HEK293 (cell line): Measurements from ENCODE around the gene RAB3C.

Source experiments
- CTCF ChIA-PET: fragments of 350-600 bp; formaldehyde crosslinking; extraction: SDS; loops from one replicate; lab custom pipeline; 2021; ENCODE audit warnings: antibody characterized with exemption; lab: Yijun Ruan, JAX
- POLR2A ChIA-PET: fragments of 300-600 bp; formaldehyde crosslinking; extraction: SDS; loops from one replicate; lab custom pipeline; 2020; ENCODE audit warnings: antibody characterized with exemption, inconsistent platforms; lab: Yijun Ruan, JAX
- H3K27ac ChIP-seq: fragments of 200-500 bp; sonication (Bioruptor generic); 2 replicates; pipeline ENCODE4 v1.5.1; 2014; ENCODE audit warnings: low read depth, low read length, control low read depth, inconsistent platforms; ENCODE audit errors: extremely low read depth
- H3K36me3 ChIP-seq, 2 experiments: fragments of 200-500 bp in 1 of 2; sonication (Bioruptor generic) in 1 of 2; 1 replicate in 1 of 2; 2 replicates in 1 of 2; pipeline ENCODE4 v1.5.1; 2014 to 2017; ENCODE audit warnings: inconsistent platforms in 2 of 2, low read length in 2 of 2; ENCODE audit not compliant: control insufficient read depth in 2 of 2, insufficient read depth in 1 of 2
- H3K4me1 ChIP-seq: fragments of 200-500 bp; sonication (Bioruptor generic); 2 replicates; pipeline ENCODE4 v1.5.1; 2014; ENCODE audit warnings: mild to moderate bottlenecking, low read length, inconsistent platforms; ENCODE audit not compliant: control insufficient read depth, insufficient read depth
- H3K4me3 ChIP-seq: 2 replicates; pipeline ENCODE4 v1.5.1; 2011; ENCODE audit warnings: low read depth, mild to moderate bottlenecking, control low read depth, low read length, moderate library complexity
- H3K9me3 ChIP-seq: fragments of 200-500 bp; sonication (Bioruptor generic); 2 replicates; pipeline ENCODE4 v1.5.1; 2014; ENCODE audit warnings: low read depth, low read length, inconsistent platforms; ENCODE audit not compliant: control insufficient read depth, insufficient read depth
- GLIS1 ChIP-seq: fragments of 450-650 bp; formaldehyde crosslinking; IDR thresholded peaks from 2 replicates; pipeline ENCODE4 v1.5.1; 2016; ENCODE audit warnings: missing biosample characterization, missing genetic modification characterization
- MYNN ChIP-seq: fragments of 450-650 bp; formaldehyde crosslinking; IDR thresholded peaks from 2 replicates; pipeline ENCODE4 v1.5.1; 2016; ENCODE audit warnings: missing biosample characterization, missing genetic modification characterization, borderline replicate concordance
- MZF1 ChIP-seq: fragments of 450-650 bp; formaldehyde crosslinking; IDR thresholded peaks from 2 replicates; pipeline ENCODE4 v1.5.1; 2017; ENCODE audit warnings: missing biosample characterization, missing genetic modification characterization, borderline replicate concordance
- SALL2 ChIP-seq: fragments of 450-650 bp; formaldehyde crosslinking; IDR thresholded peaks from 2 replicates; pipeline ENCODE4 v1.5.0; 2017; ENCODE audit warnings: missing biosample characterization, mild to moderate bottlenecking, missing genetic modification characterization, borderline replicate concordance
- SCRT2 ChIP-seq: fragments of 450-650 bp; formaldehyde crosslinking; IDR thresholded peaks from 2 replicates; pipeline ENCODE4 v1.5.1; 2016; ENCODE audit warnings: missing biosample characterization, missing genetic modification characterization
- ZBTB21 ChIP-seq: fragments of 450-650 bp; formaldehyde crosslinking; IDR thresholded peaks from 2 replicates; pipeline ENCODE4 v1.5.1; 2017; ENCODE audit warnings: missing biosample characterization, missing genetic modification characterization
- ZBTB48 ChIP-seq: fragments of 450-650 bp; formaldehyde crosslinking; IDR thresholded peaks from 2 replicates; pipeline ENCODE4 v1.5.1; 2016; ENCODE audit warnings: missing biosample characterization, missing genetic modification characterization
- ZBTB7A ChIP-seq: fragments of 450-650 bp; formaldehyde crosslinking; IDR thresholded peaks from 2 replicates; pipeline ENCODE4 v1.5.1; 2016; ENCODE audit warnings: low read depth, missing biosample characterization, missing genetic modification characterization
- ZFP3 ChIP-seq: fragments of 450-650 bp; formaldehyde crosslinking; IDR thresholded peaks from 2 replicates; pipeline ENCODE4 v1.5.1; 2016; ENCODE audit warnings: low read depth, missing biosample characterization, missing genetic modification characterization
- ZNF174 ChIP-seq: fragments of 450-650 bp; formaldehyde crosslinking; IDR thresholded peaks from 2 replicates; pipeline ENCODE4 v1.5.0; 2017; ENCODE audit warnings: missing biosample characterization, mild to moderate bottlenecking, missing genetic modification characterization
- ZNF202 ChIP-seq: fragments of 450-650 bp; formaldehyde crosslinking; IDR thresholded peaks from 2 replicates; pipeline ENCODE4 v1.5.1; 2016; ENCODE audit warnings: missing biosample characterization, missing genetic modification characterization, borderline replicate concordance
- ZNF23 ChIP-seq: fragments of 450-650 bp; formaldehyde crosslinking; IDR thresholded peaks from 2 replicates; pipeline ENCODE4 v1.5.1; 2016; ENCODE audit warnings: missing biosample characterization, missing genetic modification characterization, borderline replicate concordance
- ZNF350 ChIP-seq: fragments of 450-650 bp; formaldehyde crosslinking; IDR thresholded peaks from 2 replicates; pipeline ENCODE4 v1.5.0; 2017; ENCODE audit warnings: missing biosample characterization, mild to moderate bottlenecking, missing genetic modification characterization
- ZNF548 ChIP-seq: fragments of 450-650 bp; formaldehyde crosslinking; IDR thresholded peaks from 2 replicates; pipeline ENCODE4 v1.5.1; 2016; ENCODE audit warnings: missing biosample characterization, missing genetic modification characterization
- ZNF549 ChIP-seq: fragments of 450-650 bp; IDR thresholded peaks from 2 replicates; pipeline ENCODE4 v1.5.1; 2018; ENCODE audit warnings: missing biosample characterization, missing genetic modification characterization, mild to moderate bottlenecking, inconsistent platforms, moderate library complexity
- ZNF677 ChIP-seq: fragments of 450-650 bp; IDR thresholded peaks from 2 replicates; pipeline ENCODE4 v1.5.0; 2018; ENCODE audit warnings: missing biosample characterization, mild to moderate bottlenecking, missing genetic modification characterization, moderate library complexity
- ZNF707 ChIP-seq: fragments of 450-650 bp; formaldehyde crosslinking; IDR thresholded peaks from 2 replicates; pipeline ENCODE4 v1.5.1; 2016; ENCODE audit warnings: missing biosample characterization, missing genetic modification characterization
- ZNF791 ChIP-seq: fragments of 450-650 bp; formaldehyde crosslinking; IDR thresholded peaks from 2 replicates; pipeline ENCODE4 v1.5.1; 2016; ENCODE audit warnings: missing biosample characterization, missing genetic modification characterization
- TF ChIP-seq, protein P1 (sequence below): fragments of 450-650 bp; IDR thresholded peaks from 2 replicates; pipeline ENCODE4 v1.5.1; 2018; ENCODE audit warnings: missing biosample characterization, missing genetic modification characterization
- TF ChIP-seq, protein P2 (sequence below): fragments of 450-650 bp; formaldehyde crosslinking; IDR thresholded peaks from 2 replicates; pipeline ENCODE4 v1.5.1; 2016; ENCODE audit warnings: missing biosample characterization, missing genetic modification characterization
- TF ChIP-seq, protein P3 (sequence below): fragments of 450-650 bp; formaldehyde crosslinking; IDR thresholded peaks from 2 replicates; pipeline ENCODE4 v1.5.1; 2016; ENCODE audit warnings: missing biosample characterization, missing genetic modification characterization, borderline replicate concordance
- TF ChIP-seq, protein P4 (sequence below): fragments of 450-650 bp; formaldehyde crosslinking; IDR thresholded peaks from 2 replicates; pipeline ENCODE4; 2016; ENCODE audit warnings: missing biosample characterization, missing genetic modification characterization
- TF ChIP-seq, protein P5 (sequence below): fragments of 450-650 bp; formaldehyde crosslinking; IDR thresholded peaks from 2 replicates; pipeline ENCODE4 v1.5.1; 2016; ENCODE audit warnings: missing biosample characterization, missing genetic modification characterization
- TF ChIP-seq, protein P6 (sequence below): fragments of 450-650 bp; formaldehyde crosslinking; IDR thresholded peaks from 2 replicates; pipeline ENCODE4 v1.5.1; 2016; ENCODE audit warnings: missing biosample characterization, missing genetic modification characterization

Gene RAB3C

DNA sequence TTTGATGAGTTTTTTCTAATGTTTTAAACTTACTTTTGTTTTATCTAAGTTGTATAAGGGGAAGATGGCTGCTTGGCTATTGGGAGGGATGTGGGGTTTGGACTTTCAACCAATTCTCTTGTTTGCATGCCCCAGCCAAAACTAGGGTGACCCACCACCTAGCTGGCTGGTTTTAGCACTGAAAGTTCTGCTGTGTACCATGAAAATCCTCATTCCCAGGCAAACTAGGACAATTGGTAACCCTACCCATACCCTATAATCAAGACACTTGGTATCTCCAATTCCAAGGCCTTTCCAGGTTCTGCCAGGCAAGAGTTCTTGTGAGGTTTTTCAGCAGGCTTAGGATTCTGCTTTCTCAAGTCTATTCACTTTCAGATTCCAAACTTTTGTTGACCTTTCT, 13.1 kb downstream of the RAB3C start:
- no peaks in the 10 kb centered on the region for H3K36me3 ChIP-seq
- ChIA-PET POLR2A (no interaction called here), CTCF (no interaction called here)
- H3K9me3 ChIP-seq, result no peaks in the 10 kb centered on the region
- H3K4me1 ChIP-seq, result no peaks in the 10 kb centered on the region
- no peak overlapping the region for H3K27ac ChIP-seq
- H3K4me3 ChIP-seq, result no peak overlapping the region
- no peak for TF ChIP-seq ZNF707 (tag by site-specific recombination)
- TF ChIP-seq ZNF350 (tag by site-specific recombination), result no peak
- no peak for TF ChIP-seq ZNF791 (tag by site-specific recombination)
- no peak for TF ChIP-seq ZNF549 (tag by site-specific recombination)
- TF ChIP-seq, protein P1, sequence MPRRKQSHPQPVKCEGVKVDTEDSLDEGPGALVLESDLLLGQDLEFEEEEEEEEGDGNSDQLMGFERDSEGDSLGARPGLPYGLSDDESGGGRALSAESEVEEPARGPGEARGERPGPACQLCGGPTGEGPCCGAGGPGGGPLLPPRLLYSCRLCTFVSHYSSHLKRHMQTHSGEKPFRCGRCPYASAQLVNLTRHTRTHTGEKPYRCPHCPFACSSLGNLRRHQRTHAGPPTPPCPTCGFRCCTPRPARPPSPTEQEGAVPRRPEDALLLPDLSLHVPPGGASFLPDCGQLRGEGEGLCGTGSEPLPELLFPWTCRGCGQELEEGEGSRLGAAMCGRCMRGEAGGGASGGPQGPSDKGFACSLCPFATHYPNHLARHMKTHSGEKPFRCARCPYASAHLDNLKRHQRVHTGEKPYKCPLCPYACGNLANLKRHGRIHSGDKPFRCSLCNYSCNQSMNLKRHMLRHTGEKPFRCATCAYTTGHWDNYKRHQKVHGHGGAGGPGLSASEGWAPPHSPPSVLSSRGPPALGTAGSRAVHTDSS (tag by site-specific recombination), result no peak
- TF ChIP-seq GLIS1, result no peak
- TF ChIP-seq, protein P2, sequence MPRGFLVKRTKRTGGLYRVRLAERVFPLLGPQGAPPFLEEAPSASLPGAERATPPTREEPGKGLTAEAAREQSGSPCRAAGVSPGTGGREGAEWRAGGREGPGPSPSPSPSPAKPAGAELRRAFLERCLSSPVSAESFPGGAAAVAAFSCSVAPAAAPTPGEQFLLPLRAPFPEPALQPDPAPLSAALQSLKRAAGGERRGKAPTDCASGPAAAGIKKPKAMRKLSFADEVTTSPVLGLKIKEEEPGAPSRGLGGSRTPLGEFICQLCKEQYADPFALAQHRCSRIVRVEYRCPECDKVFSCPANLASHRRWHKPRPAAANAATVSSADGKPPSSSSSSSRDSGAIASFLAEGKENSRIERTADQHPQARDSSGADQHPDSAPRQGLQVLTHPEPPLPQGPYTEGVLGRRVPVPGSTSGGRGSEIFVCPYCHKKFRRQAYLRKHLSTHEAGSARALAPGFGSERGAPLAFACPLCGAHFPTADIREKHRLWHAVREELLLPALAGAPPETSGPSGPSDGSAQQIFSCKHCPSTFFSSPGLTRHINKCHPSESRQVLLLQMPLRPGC, result no peak
- no peak for TF ChIP-seq ZBTB48
- TF ChIP-seq, protein P3, sequence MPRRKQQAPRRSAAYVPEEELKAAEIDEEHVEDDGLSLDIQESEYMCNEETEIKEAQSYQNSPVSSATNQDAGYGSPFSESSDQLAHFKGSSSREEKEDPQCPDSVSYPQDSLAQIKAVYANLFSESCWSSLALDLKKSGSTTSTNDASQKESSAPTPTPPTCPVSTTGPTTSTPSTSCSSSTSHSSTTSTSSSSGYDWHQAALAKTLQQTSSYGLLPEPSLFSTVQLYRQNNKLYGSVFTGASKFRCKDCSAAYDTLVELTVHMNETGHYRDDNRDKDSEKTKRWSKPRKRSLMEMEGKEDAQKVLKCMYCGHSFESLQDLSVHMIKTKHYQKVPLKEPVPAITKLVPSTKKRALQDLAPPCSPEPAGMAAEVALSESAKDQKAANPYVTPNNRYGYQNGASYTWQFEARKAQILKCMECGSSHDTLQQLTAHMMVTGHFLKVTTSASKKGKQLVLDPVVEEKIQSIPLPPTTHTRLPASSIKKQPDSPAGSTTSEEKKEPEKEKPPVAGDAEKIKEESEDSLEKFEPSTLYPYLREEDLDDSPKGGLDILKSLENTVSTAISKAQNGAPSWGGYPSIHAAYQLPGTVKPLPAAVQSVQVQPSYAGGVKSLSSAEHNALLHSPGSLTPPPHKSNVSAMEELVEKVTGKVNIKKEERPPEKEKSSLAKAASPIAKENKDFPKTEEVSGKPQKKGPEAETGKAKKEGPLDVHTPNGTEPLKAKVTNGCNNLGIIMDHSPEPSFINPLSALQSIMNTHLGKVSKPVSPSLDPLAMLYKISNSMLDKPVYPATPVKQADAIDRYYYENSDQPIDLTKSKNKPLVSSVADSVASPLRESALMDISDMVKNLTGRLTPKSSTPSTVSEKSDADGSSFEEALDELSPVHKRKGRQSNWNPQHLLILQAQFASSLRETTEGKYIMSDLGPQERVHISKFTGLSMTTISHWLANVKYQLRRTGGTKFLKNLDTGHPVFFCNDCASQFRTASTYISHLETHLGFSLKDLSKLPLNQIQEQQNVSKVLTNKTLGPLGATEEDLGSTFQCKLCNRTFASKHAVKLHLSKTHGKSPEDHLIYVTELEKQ (tag by site-specific recombination), result no peak
- TF ChIP-seq ZNF677 (tag by site-specific recombination), result no peak
- TF ChIP-seq ZNF23 (tag by site-specific recombination), result no peak
- TF ChIP-seq ZNF202 (tag by site-specific recombination), result no peak
- TF ChIP-seq SALL2 (tag by site-specific recombination), result no peak
- no peak for TF ChIP-seq ZBTB7A (tag by site-specific recombination)
- TF ChIP-seq, protein P4, sequence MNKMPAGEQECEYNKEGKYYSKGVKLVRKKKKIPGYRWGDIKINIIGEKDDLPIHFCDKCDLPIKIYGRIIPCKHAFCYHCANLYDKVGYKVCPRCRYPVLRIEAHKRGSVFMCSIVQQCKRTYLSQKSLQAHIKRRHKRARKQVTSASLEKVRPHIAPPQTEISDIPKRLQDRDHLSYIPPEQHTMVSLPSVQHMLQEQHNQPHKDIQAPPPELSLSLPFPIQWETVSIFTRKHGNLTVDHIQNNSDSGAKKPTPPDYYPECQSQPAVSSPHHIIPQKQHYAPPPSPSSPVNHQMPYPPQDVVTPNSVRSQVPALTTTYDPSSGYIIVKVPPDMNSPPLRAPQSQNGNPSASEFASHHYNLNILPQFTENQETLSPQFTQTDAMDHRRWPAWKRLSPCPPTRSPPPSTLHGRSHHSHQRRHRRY (tag by site-specific recombination), result no peak
- TF ChIP-seq MZF1 (tag by site-specific recombination), result no peak

DNA sequence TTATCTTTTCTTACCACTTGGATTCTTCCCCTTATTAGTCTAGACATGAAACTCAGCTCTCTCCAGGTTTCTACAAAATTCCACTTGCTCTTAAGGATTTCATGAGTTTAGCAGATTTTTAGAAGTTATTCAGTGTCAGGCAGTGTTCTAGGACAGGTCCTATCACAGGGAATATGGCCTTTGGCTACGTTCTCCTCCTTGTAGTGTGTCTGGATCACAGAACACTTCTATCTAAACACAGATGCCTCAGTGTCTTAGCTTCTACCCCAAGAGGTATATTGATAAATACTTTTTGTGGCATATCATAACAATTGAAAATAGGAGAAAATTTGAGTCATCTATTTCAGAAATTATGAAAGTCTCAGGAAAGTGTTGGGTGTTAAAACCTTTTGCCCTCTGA, 15.6 kb downstream of the RAB3C start:
- Histone ChIP-seq H3K4me3 (no peak overlapping the region), H3K4me1 (no peaks in the 10 kb centered on the region), H3K9me3 (no peaks in the 10 kb centered on the region), H3K36me3 (no peaks in the 10 kb centered on the region), H3K27ac (no peak overlapping the region)
- POLR2A ChIA-PET, result no interaction called here
- CTCF ChIA-PET, result no interaction called here
- TF ChIP-seq, protein P5, sequence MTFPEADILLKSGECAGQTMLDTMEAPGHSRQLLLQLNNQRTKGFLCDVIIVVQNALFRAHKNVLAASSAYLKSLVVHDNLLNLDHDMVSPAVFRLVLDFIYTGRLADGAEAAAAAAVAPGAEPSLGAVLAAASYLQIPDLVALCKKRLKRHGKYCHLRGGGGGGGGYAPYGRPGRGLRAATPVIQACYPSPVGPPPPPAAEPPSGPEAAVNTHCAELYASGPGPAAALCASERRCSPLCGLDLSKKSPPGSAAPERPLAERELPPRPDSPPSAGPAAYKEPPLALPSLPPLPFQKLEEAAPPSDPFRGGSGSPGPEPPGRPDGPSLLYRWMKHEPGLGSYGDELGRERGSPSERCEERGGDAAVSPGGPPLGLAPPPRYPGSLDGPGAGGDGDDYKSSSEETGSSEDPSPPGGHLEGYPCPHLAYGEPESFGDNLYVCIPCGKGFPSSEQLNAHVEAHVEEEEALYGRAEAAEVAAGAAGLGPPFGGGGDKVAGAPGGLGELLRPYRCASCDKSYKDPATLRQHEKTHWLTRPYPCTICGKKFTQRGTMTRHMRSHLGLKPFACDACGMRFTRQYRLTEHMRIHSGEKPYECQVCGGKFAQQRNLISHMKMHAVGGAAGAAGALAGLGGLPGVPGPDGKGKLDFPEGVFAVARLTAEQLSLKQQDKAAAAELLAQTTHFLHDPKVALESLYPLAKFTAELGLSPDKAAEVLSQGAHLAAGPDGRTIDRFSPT (tag by site-specific recombination), result no peak
- no peak for TF ChIP-seq ZBTB21 (tag by site-specific recombination)
- no peak for TF ChIP-seq ZNF548 (tag by site-specific recombination)
- TF ChIP-seq, protein P6, sequence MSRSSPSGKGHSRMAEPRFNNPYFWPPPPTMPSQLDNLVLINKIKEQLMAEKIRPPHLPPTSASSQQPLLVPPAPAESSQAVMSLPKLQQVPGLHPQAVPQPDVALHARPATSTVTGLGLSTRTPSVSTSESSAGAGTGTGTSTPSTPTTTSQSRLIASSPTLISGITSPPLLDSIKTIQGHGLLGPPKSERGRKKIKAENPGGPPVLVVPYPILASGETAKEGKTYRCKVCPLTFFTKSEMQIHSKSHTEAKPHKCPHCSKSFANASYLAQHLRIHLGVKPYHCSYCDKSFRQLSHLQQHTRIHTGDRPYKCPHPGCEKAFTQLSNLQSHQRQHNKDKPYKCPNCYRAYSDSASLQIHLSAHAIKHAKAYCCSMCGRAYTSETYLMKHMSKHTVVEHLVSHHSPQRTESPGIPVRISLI (tag by site-specific recombination), result no peak
- no peak for TF ChIP-seq ZNF174
- TF ChIP-seq SCRT2 (tag by site-specific recombination), result no peak
- TF ChIP-seq ZFP3 (tag by site-specific recombination), result no peak
- no peak for TF ChIP-seq MYNN (tag by site-specific recombination)
